Measurements from ENCODE around the gene MCM7. TPM values are rescaled to one million over a fixed set of nuclear protein-coding genes. Genes with fewer than 3 reads are reported as not detected.
A peak's percentile ranks its signal among the peaks of the same experiment; 100 is the strongest.

The MCM7 gene
- total RNA-seq, 2 experiments from 2014 or later: 54.5 to 56.0 TPM

GRCh38 chr7:100122067-100122466 lies 20.9 kb upstream of the MCM7 start:
- POLR2A ChIA-PET: interaction anchor here (0.8 to 2.0 kb wide), 3 partner anchors 9 to 22 kb away, joined by 3 to 7 read pairs (median 4); partner anchors contain the start of gene AP4M1
- H3K9me3 ChIP-seq (ENCODE audit: control insufficient read depth in 1 of 2, insufficient read depth in 1 of 2, low read length in 2 of 2): no peaks in the 10 kb centered on the region
- CTCF ChIA-PET: no interaction called here
- H3K9me3 Mint-ChIP-seq: no peaks in the 10 kb centered on the region
- no peak overlapping the region for H3K4me3 ChIP-seq (ENCODE audit: low read length)
- intact Hi-C loops (cut with DNase I, micrococcal nuclease): no loop called here
- peaks cover 22% of the 10 kb centered on the region for H3K36me3 ChIP-seq (ENCODE audit: insufficient read depth, low read length)
- H3K4me1 Mint-ChIP-seq (ENCODE audit: low read depth): peaks cover 44% of the 10 kb centered on the region
- no peak for ATAC-seq (ENCODE audit: poor library complexity)
- peaks cover 47% of the 10 kb centered on the region for H3K36me3 Mint-ChIP-seq (ENCODE audit: low read depth)
- peak overlapping the region; percentile 58 for H3K27ac Mint-ChIP-seq
- peaks cover 52% of the 10 kb centered on the region for H3K4me1 ChIP-seq (ENCODE audit: insufficient read depth, low read length)
- TF ChIP-seq CTCF (IDR thresholded peaks at IDR 0.05): no peak
- H3K27ac ChIP-seq (ENCODE audit: low read depth in 1 of 2, low read length in 2 of 2): no peak overlapping the region
- DNase-seq: no peak
- H3K27me3 Mint-ChIP-seq: no peaks in the 10 kb centered on the region
- peak overlapping the region; percentile 46 for H3K4me3 Mint-ChIP-seq
- H3K27me3 ChIP-seq (ENCODE audit: control insufficient read depth in 1 of 2, insufficient read depth in 2 of 2, low read length in 2 of 2): no peaks in the 10 kb centered on the region

- Mint-ChIP-seq H3K36me3 (ENCODE audit: low read depth) (peaks cover 43% of the 10 kb centered on the region), H3K9me3 (no peaks in the 10 kb centered on the region), H3K4me1 (ENCODE audit: low read depth) (peaks cover 38% of the 10 kb centered on the region), H3K27me3 (no peaks in the 10 kb centered on the region), H3K4me3 (peak overlapping the region; percentile 98), H3K27ac (peak overlapping the region; percentile 97)
- no peaks in the 10 kb centered on the region for H3K9me3 ChIP-seq (ENCODE audit: control insufficient read depth in 1 of 2, insufficient read depth in 1 of 2, low read length in 2 of 2)
- TF ChIP-seq CTCF (IDR thresholded peaks at IDR 0.05): no peak
- H3K4me3 ChIP-seq (ENCODE audit: low read length): peak overlapping the region; percentile 93
- peaks cover 22% of the 10 kb centered on the region for H3K36me3 ChIP-seq (ENCODE audit: insufficient read depth, low read length)
- ATAC-seq (ENCODE audit: poor library complexity) (no peak), DNase-seq (no peak)
- CTCF ChIA-PET: interaction anchor here (1.0 to 1.6 kb wide), 7 partner anchors 9 to 97 kb away, joined by 3 to 14 read pairs (median 4); partner anchors contain the start of genes AP4M1 and MCM7
- no peaks in the 10 kb centered on the region for H3K27me3 ChIP-seq (ENCODE audit: control insufficient read depth in 1 of 2, insufficient read depth in 2 of 2, low read length in 2 of 2)
- H3K27ac ChIP-seq (ENCODE audit: low read depth in 1 of 2, low read length in 2 of 2): peak overlapping the region in 1 of 2 donors; percentile 79
- intact Hi-C loops (cut with DNase I, micrococcal nuclease): no loop called here
- POLR2A ChIA-PET: interaction anchor here (0.7 to 2.8 kb wide), 12 partner anchors 9 to 563 kb away, joined by 3 to 50 read pairs (median 9); partner anchors contain the start of genes AP4M1, COPS6, LAMTOR4 and MCM7
- peaks cover 44% of the 10 kb centered on the region for H3K4me1 ChIP-seq (ENCODE audit: insufficient read depth, low read length)
Measured at GRCh38 chr7:100120733-100121036, 19.5 kb upstream of the MCM7 start.

GRCh38 chr7:100119970-100120732 lies 19.0 kb upstream of the MCM7 start:
- peak overlapping the region; percentile 93 for H3K4me3 ChIP-seq (ENCODE audit: low read length)
- intact Hi-C loops (cut with DNase I, micrococcal nuclease): loop anchor here (1.0 to 2.0 kb wide), 3 partner anchors 7 to 39 kb away; partner anchors contain the start of genes AP4M1 (in 2 of the 2), MCM7 (in 2 of the 2) and ZNF3 (in 1 of the 2)
- Mint-ChIP-seq H3K9me3 (no peaks in the 10 kb centered on the region), H3K4me1 (ENCODE audit: low read depth) (peaks cover 34% of the 10 kb centered on the region), H3K36me3 (ENCODE audit: low read depth) (peaks cover 42% of the 10 kb centered on the region), H3K27ac (peak overlapping the region; percentile 97), H3K27me3 (no peaks in the 10 kb centered on the region), H3K4me3 (peak overlapping the region; percentile 98)
- ATAC-seq (ENCODE audit: poor library complexity) (peak; percentile 65), DNase-seq (peak; percentile 53 to 85 (median 67))
- TF ChIP-seq CTCF (IDR thresholded peaks at IDR 0.05): no peak
- ChIA-PET POLR2A (interaction anchor here (0.7 to 2.8 kb wide), 12 partner anchors 9 to 562 kb away, joined by 3 to 50 read pairs (median 9); partner anchors contain the start of genes AP4M1, COPS6, LAMTOR4 and MCM7), CTCF (interaction anchor here (1.0 to 1.6 kb wide), 7 partner anchors 9 to 98 kb away, joined by 3 to 14 read pairs (median 4); partner anchors contain the start of genes AP4M1 and MCM7)
- H3K27me3 ChIP-seq (ENCODE audit: control insufficient read depth in 1 of 2, insufficient read depth in 2 of 2, low read length in 2 of 2): no peaks in the 10 kb centered on the region
- no peaks in the 10 kb centered on the region for H3K9me3 ChIP-seq (ENCODE audit: control insufficient read depth in 1 of 2, insufficient read depth in 1 of 2, low read length in 2 of 2)
- H3K27ac ChIP-seq (ENCODE audit: low read depth in 1 of 2, low read length in 2 of 2): peak overlapping the region; percentile 79 to 98
- peaks cover 38% of the 10 kb centered on the region for H3K4me1 ChIP-seq (ENCODE audit: insufficient read depth, low read length)
- peaks cover 19% of the 10 kb centered on the region for H3K36me3 ChIP-seq (ENCODE audit: insufficient read depth, low read length)

Measured in CD4-positive, alpha-beta T cell (primary cell).